A673 (cell line): Measurements from ENCODE around the gene DPP10. TPM values are rescaled to one million over a fixed set of nuclear protein-coding genes. Genes with fewer than 3 reads are reported as not detected.

Experiments used
- BruUV-seq: library from RNA; stranded (reverse); fragments of 400-500 nt; replicated peaks from 2 replicates; lab custom pipeline; 2021; lab: Mats Ljungman, UMichigan
- CTCF ChIA-PET: fragments of 300-600 bp; sonication (Branson Sonifier 250); formaldehyde crosslinking; loops from one replicate; lab custom pipeline; 2022; ENCODE audit warnings: antibody characterized with exemption; lab: Charles Lee
- POLR2A ChIA-PET: fragments of 300-600 bp; sonication (Branson Sonifier 250); formaldehyde crosslinking; loops from one replicate; lab custom pipeline; 2022; ENCODE audit warnings: antibody characterized with exemption; ENCODE audit not compliant: low non-redundant PET; lab: Charles Lee
- DNase-seq: peaks from one replicate; pipeline ENCODE4 v3.0.0-alpha.2; 2015; ENCODE audit warnings: low spot score
- H3K27ac ChIP-seq: fragments of 200-600 bp; sonication (generic); 2 replicates; pipeline ENCODE4 v1.5.1; 2016; ENCODE audit warnings: mixed run types, low read depth, mild to moderate bottlenecking, mixed read lengths, antibody characterized with exemption, low read length; ENCODE audit not compliant: poor library complexity, severe bottlenecking
- H3K27me3 ChIP-seq: fragments of 200-600 bp; sonication (generic); replicated peaks from 2 replicates; pipeline ENCODE4 v1.6.1; 2017; ENCODE audit warnings: mixed run types, low read depth, mild to moderate bottlenecking, mixed read lengths, antibody characterized with exemption, low read length; ENCODE audit not compliant: insufficient read depth, poor library complexity
- H3K36me3 ChIP-seq: fragments of 200-600 bp; sonication (generic); 2 replicates; pipeline ENCODE4 v1.6.1; 2016; ENCODE audit warnings: mixed run types, mild to moderate bottlenecking, mixed read lengths, antibody characterized with exemption, low read length; ENCODE audit not compliant: insufficient read depth, poor library complexity, severe bottlenecking
- H3K4me1 ChIP-seq: fragments of 200-600 bp; sonication (generic); 2 replicates; pipeline ENCODE4 v1.6.1; 2017; ENCODE audit warnings: mixed run types, mild to moderate bottlenecking, mixed read lengths, antibody characterized with exemption, low read length; ENCODE audit not compliant: insufficient read depth, poor library complexity, severe bottlenecking
- H3K4me3 ChIP-seq: fragments of 200-600 bp; sonication (generic); 2 replicates; pipeline ENCODE4 v1.5.1; 2016; ENCODE audit warnings: low read depth, mixed run types, mild to moderate bottlenecking, mixed read lengths, low read length; ENCODE audit not compliant: poor library complexity, severe bottlenecking
- H3K9me3 ChIP-seq: fragments of 200-600 bp; sonication (generic); 2 replicates; pipeline ENCODE4 v1.6.1; 2016; ENCODE audit warnings: mixed run types, low read depth, mild to moderate bottlenecking, mixed read lengths, antibody characterized with exemption, low read length; ENCODE audit not compliant: poor library complexity, severe bottlenecking
- EZH2 ChIP-seq: fragments of 200-600 bp; sonication (generic); IDR thresholded peaks from 2 replicates; pipeline ENCODE4 v1.6.1; 2017; ENCODE audit warnings: borderline replicate concordance, low read depth, mild to moderate bottlenecking, mixed read lengths, antibody characterized with exemption, low read length; ENCODE audit not compliant: poor library complexity, severe bottlenecking
- intact Hi-C: fragments of 100-400 bp; cut with micrococcal nuclease; formaldehyde crosslinking; loops from one replicate; pipeline ENCODE4 v1.10.0; 2022; ENCODE audit not compliant: unreplicated experiment
- total RNA-seq: library from RNA; stranded (reverse); gene quantifications from 2 replicates; pipeline ENCODE4 v1.2.3, GENCODE V29; 2021
- TF ChIP-seq, protein P1 (sequence below): fragments of 300-800, 200-600 bp; sonication (generic); conservative IDR thresholded peaks from 2 replicates; pipeline ENCODE4 v1.5.1; 2017; ENCODE audit warnings: low read depth, mild to moderate bottlenecking, antibody characterized with exemption, low read length, moderate library complexity, mixed read lengths

DPP10 gene
- total RNA-seq, 1 experiment from 2014 or later = not detected

DNA sequence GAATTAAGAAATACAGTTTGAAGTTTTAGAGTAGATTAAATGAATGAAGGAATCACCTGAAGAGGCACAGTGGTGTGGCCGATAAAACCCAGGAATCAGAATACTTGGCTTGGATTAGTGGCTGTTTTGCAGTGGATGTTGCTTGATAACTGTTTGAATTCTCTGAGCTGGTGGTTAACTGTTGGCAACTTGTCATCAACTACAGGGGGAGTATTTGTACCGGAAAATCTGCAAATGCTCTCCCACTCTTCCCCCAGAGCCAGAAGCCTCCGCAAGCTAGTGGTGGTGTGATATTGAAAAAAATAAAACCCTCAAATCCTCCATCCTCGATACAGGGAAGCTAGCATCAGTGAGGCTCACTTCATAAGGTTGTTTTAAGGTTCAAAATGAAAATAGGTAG lies 326.7 kb downstream of the DPP10 start:
- Histone ChIP-seq H3K4me1 (no peaks in the 10 kb centered on the region), H3K27ac (no peak overlapping the region), H3K27me3 (no peaks in the 10 kb centered on the region), H3K9me3 (no peaks in the 10 kb centered on the region), H3K4me3 (no peak overlapping the region), H3K36me3 (no peaks in the 10 kb centered on the region)
- no peak for DNase-seq
- no peak for TF ChIP-seq EZH2
- TF ChIP-seq, protein P1, sequence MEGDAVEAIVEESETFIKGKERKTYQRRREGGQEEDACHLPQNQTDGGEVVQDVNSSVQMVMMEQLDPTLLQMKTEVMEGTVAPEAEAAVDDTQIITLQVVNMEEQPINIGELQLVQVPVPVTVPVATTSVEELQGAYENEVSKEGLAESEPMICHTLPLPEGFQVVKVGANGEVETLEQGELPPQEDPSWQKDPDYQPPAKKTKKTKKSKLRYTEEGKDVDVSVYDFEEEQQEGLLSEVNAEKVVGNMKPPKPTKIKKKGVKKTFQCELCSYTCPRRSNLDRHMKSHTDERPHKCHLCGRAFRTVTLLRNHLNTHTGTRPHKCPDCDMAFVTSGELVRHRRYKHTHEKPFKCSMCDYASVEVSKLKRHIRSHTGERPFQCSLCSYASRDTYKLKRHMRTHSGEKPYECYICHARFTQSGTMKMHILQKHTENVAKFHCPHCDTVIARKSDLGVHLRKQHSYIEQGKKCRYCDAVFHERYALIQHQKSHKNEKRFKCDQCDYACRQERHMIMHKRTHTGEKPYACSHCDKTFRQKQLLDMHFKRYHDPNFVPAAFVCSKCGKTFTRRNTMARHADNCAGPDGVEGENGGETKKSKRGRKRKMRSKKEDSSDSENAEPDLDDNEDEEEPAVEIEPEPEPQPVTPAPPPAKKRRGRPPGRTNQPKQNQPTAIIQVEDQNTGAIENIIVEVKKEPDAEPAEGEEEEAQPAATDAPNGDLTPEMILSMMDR = no peak
- intact Hi-C loops = no loop called here
- BruUV-seq = no TSS peak
- CTCF ChIA-PET = no interaction called here
- POLR2A ChIA-PET = no interaction called here

DNA sequence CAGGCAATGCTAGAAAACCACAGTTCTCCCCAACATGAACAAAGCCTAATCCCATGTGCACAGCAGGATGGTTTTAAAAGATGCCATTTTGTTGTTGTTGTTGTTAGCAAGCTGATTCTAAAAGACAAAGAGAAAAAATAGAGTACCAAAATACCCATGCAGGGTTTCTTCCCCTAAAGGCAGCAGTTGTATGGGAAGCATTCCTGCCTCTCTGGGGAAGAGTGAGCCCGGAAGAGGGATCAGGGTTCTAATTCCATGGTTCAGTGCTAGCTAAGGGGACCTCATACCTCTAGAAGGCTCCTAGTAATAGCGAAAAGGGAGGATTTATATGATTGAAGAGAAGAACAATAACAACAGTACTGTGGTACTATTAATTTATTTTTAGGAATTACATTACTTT lies 327.6 kb downstream of the DPP10 start:
- no peaks in the 10 kb centered on the region for H3K27me3 ChIP-seq
- ChIA-PET CTCF (no interaction called here), POLR2A (no interaction called here)
- H3K36me3 ChIP-seq = no peaks in the 10 kb centered on the region
- no peak for DNase-seq
- H3K27ac ChIP-seq = no peak overlapping the region
- H3K9me3 ChIP-seq = no peaks in the 10 kb centered on the region
- no TSS peak for BruUV-seq
- H3K4me3 ChIP-seq = no peak overlapping the region
- no peak for TF ChIP-seq EZH2
- no peaks in the 10 kb centered on the region for H3K4me1 ChIP-seq
- intact Hi-C loops = no loop called here

DNA sequence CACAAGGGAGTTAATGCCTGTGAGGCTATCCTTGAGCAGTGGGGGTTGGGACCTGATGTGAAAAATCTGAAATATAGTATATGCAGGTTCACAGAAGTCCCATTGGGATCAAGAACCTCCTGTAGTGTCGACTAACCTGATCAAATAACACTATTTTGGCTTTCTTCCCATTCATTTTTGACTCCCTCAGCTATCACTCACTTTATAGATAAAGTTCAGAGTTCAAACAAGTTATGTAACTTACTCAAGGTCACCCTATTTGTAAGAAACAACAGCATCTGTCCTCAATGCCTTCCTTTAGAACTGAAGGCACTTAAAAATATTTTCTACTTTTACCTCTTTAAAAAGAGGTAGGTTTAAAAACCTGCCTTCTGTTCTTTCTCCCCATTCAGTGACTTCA lies 341.6 kb downstream of the DPP10 start:
- ChIA-PET CTCF (no interaction called here), POLR2A (no interaction called here)
- H3K36me3 ChIP-seq = no peaks in the 10 kb centered on the region
- peaks cover 1% of the 10 kb centered on the region for H3K9me3 ChIP-seq
- no peaks in the 10 kb centered on the region for H3K27me3 ChIP-seq
- no peak overlapping the region for H3K27ac ChIP-seq
- no peak for TF ChIP-seq EZH2
- TF ChIP-seq, protein P1 = no peak
- H3K4me3 ChIP-seq = no peak overlapping the region
- DNase-seq = no peak
- intact Hi-C loops = no loop called here
- no TSS peak for BruUV-seq
- H3K4me1 ChIP-seq = no peaks in the 10 kb centered on the region

DNA sequence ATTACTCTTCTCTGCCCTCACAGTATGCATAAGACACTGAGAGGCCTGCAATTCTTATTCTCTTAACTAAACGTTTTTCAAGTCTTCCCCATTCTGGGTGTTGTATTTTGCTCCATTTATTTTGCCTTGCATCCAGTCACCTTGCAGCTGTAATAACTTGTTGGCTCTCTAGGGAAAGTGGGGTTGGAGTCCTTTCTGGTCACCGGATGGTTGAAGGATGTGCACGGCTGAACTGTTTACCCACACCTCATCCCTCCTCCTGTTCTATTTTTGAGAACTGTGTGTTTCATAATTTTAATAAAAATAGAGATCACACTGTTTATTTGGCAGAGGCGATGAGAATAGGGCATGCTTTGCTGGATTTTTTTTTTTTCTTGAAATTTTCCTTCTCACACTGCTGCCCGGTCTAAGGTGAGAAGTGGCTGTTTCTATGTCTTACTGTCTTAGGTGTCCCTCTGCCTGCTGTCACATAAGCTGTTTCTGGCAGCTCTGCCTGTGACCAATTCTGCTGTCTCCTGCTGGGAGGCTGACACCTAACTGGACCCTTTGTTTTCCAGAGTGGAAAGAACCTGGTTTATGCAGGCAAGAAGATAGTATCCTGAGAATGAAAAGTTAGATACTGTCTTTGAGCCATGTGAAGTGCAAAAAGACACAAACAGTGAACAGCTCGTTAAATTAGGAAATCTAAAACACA lies 342.6 kb downstream of the DPP10 start:
- no peaks in the 10 kb centered on the region for H3K9me3 ChIP-seq
- no peak overlapping the region for H3K27ac ChIP-seq
- no peak overlapping the region for H3K4me3 ChIP-seq
- ChIA-PET POLR2A (no interaction called here), CTCF (no interaction called here)
- intact Hi-C loops = no loop called here
- no peaks in the 10 kb centered on the region for H3K27me3 ChIP-seq
- no TSS peak for BruUV-seq
- no peaks in the 10 kb centered on the region for H3K36me3 ChIP-seq
- no peaks in the 10 kb centered on the region for H3K4me1 ChIP-seq
- DNase-seq = no peak
- TF ChIP-seq, protein P1 = no peak
- no peak for TF ChIP-seq EZH2
